ENCODE data around the gene SHLD2.
A peak's percentile ranks its signal among the peaks of the same experiment; 100 is the strongest.
"Not testable (repeated sequence)": the region's sequence is repeated elsewhere in the genome, so short reads cannot be mapped to it uniquely, and the experiment has no call there.

SHLD2 gene, protein sequence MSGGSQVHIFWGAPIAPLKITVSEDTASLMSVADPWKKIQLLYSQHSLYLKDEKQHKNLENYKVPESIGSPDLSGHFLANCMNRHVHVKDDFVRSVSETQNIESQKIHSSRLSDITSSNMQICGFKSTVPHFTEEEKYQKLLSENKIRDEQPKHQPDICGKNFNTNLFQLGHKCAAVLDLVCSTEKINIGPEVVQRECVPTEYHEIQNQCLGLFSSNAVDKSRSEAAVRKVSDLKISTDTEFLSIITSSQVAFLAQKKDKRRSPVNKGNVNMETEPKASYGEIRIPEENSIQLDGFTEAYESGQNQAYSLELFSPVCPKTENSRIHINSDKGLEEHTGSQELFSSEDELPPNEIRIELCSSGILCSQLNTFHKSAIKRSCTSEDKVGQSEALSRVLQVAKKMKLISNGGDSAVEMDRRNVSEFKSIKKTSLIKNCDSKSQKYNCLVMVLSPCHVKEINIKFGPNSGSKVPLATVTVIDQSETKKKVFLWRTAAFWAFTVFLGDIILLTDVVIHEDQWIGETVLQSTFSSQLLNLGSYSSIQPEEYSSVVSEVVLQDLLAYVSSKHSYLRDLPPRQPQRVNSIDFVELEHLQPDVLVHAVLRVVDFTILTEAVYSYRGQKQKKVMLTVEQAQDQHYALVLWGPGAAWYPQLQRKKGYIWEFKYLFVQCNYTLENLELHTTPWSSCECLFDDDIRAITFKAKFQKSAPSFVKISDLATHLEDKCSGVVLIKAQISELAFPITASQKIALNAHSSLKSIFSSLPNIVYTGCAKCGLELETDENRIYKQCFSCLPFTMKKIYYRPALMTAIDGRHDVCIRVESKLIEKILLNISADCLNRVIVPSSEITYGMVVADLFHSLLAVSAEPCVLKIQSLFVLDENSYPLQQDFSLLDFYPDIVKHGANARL

DNA sequence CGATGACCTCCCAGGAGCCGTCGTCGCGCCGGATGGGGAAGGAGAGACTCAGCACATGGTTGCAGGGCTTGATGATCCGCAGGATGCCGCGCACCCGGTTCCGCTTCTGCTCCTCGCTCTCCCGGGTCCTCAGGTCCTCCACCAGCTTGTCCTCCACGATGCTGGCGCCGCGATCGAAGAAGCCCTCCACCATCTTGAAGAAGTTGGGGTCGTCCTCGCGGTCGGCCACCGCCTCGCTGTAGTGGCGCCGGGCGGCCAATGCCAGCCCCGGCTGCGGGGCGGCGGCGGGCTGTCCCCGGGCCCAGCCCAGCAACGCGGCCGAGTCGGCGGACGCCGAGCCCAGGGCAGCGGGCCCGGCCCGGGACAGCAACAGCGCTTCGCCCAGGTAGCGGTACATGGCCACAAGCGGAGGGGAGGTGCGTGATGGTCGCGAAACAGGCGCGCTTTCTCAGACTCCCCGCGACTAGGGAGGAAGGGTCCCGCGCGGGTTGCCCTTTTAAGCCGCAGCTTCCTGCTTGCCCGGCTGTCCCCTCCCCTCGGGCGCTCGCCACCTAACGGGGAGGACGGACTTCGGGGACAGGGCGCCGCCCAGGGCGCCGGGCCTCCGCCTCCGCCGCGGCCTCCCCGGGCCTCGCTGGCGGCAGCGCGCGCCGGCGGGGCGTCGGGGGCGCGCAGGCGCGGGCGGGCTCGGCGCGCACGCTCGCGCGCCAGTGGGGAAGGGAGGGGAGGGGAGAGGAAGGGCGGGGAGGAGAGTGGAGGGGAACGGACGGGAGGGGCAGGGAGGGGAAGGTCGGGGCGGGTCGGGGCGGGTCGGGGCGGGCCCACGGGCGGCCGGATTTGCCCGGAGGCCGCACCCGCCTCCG, at the start of gene SHLD2, which contains the start of gene GLUD1:
TSS of gene SHLD2 (plus strand) at position 834 of the 863 bp plus-strand sequence. CDS start 56,149 bp downstream, outside the sequence.
TSS of gene GLUD1 (minus strand) at position 471 of the 863 bp plus-strand sequence. CDS start at position 397, 74 bp downstream.
- DNase-seq: peak; percentile 67

GRCh38 chr10:87045434-87045938, 49.5 kb upstream of the SHLD2 start:
- DNase-seq: no peak

DNA sequence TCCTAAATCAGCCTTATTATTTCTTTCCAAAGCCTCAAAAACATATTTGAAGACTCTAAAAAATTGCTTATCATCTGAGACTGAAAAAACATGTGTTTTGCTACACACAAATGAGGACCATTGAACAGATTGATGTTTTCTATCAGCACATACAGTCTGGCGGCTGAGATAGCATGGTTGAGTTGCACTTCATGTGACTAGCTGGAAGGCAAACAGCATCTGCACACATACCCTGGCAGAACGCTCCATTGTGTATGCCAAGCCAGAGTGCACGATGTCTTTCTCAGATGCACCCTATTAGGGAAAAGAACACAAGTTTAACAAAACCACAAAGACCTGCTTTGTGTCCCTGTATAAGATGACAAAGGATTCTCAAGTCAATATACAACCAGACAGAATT, 41.9 kb upstream of the SHLD2 start:
- DNase-seq: peak; percentile 65

- DNase-seq: no peak
Observed at GRCh38 chr10:87053577-87054181, 41.3 kb upstream of the SHLD2 start.

- DNase-seq: no peak
Observed at GRCh38 chr10:87054373-87055295, 40.4 kb upstream of the SHLD2 start.

- no peak for DNase-seq
Observed at GRCh38 chr10:87058171-87058570, 36.8 kb upstream of the SHLD2 start.

DNA sequence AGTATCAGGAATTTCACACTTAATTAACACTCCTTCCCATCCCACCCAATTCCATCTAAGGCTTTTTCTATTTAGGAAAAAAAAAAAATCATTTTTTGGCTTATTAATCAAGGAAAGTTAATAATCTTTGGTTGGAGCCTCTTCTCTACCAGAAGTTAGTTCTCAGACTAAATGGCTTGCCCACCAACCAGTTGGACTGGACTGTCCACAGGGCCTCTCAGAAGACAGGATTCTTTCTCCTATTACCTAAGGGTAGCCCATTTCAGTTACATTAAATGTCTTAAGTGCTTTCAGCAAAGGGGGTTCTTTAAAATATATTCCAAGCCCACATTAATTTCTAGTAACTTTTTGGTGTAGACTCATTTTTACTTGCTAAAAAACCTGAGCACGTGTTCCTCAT, 35.6 kb upstream of the SHLD2 start:
- no peak for DNase-seq

DNA sequence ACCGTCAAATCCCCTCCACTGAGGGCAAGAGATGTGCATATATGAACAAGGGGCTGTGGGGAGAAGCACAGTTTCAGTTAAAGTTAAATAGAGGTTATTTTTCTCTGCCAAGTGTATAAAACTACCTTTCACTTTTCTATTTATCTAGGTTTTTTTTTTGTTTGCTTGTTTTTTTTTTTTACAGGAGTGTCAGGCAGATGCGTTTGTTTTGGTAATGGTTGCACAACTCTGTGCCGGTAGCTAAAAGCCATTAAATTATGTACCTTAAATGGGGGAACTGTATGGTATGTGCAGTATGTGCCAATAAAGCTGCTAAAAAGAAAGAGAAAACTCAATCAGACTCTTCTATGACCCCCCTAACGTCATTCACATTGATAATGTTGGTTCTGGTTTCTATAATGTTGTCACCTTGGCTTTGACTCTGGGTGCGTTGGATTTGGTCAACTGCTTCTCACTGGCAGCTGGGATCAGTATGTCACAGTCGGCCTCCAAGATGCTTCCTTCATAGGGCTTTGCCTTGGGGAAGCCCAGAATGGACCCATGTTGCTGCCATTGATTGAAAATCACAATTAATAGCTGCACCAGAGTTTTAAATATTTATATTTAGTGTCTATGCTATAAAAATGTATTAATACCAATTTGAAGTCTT, 34.6 kb upstream of the SHLD2 start:
- no peak for DNase-seq

DNA sequence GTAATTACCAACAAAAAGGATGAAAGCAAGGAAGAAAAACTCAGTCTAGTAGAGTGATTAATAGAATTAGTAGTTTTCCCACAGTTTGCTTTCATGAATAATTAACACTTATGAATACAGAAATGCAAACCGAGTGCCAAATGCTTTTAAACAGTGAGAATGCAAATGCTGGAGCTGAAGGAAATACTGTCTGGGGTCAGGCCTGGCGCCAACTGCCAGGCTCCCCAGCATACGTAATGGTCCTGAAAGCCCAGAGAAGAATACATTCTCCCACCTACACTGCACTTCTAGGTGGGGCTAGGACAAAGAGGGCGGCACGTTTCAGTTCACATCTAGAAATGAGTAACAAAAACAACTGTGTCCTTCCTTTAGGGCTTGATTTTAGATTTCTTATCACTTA, 30.4 kb upstream of the SHLD2 start:
- DNase-seq: no peak

DNA sequence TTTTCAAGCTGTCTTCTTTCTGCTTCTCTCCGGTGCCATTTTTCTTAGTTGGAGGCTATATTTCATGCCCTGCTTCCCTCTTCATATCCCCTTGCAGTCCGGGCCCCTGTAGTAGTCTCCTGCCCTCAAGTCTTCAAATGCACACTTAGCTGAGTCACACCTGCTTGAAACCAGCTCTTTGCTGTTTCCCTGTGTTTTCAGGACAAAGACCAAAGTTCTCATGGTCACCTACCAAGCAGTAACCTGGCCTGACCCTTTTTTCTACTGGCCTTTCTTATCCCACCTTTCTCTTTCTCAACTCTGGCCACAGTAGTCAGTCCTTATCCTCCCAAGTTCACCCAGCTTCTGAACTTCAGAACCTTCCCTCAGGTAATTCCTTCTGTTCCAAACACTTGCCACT, 28.8 kb upstream of the SHLD2 start:
- DNase-seq: no peak

GRCh38 chr10:87066865-87067264, 28.1 kb upstream of the SHLD2 start:
- no peak for DNase-seq

GRCh38 chr10:87068281-87068680, 26.7 kb upstream of the SHLD2 start:
- no peak for DNase-seq

DNA sequence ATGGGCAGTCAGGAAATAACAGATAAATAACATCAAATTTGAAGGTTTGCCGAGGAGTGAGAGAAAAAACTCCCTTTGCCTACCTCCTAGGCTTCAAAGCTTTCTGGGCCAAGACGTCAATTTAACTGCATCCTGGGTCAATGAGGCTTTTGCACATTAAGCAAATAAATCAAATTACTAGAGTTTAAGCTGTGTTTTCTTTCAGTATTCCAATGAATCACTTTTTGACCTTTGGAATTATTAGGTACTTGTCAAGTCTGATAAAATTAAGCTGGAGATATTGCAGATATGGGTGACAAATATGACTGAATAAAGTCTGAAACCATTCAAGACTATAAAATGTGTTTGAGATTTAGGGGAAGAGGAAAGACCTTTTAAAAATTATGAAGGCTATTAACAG, 22.6 kb upstream of the SHLD2 start:
- DNase-seq: no peak

DNA sequence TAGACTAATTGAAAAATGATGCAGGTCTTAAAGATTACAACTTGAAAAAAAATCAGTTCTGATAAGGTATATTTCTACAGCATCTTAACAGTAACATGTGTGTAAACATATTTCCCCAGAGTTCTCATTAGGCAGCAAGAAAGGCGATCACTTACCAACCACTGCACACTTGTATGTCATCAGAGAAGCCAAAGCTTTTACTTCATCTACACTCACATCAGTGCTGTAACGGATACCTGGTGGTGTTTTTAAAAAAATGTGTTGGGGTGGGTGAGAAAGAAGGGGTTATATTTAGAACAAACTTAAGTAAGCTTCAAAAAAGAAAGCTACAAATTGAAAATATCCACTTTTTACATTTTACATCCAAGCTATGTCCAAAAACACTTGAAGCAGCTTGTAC, 18.6 kb upstream of the SHLD2 start:
- DNase-seq: not testable (repeated sequence)

GRCh38 chr10:87079106-87079836, 15.7 kb upstream of the SHLD2 start:
- DNase-seq: no peak

GRCh38 chr10:87080621-87081020, 14.4 kb upstream of the SHLD2 start:
- DNase-seq: not testable (repeated sequence)

GRCh38 chr10:87081574-87081973, 13.4 kb upstream of the SHLD2 start:
- not testable (repeated sequence) for DNase-seq

GRCh38 chr10:87082219-87082618, 12.8 kb upstream of the SHLD2 start:
- DNase-seq: not testable (repeated sequence)

DNA sequence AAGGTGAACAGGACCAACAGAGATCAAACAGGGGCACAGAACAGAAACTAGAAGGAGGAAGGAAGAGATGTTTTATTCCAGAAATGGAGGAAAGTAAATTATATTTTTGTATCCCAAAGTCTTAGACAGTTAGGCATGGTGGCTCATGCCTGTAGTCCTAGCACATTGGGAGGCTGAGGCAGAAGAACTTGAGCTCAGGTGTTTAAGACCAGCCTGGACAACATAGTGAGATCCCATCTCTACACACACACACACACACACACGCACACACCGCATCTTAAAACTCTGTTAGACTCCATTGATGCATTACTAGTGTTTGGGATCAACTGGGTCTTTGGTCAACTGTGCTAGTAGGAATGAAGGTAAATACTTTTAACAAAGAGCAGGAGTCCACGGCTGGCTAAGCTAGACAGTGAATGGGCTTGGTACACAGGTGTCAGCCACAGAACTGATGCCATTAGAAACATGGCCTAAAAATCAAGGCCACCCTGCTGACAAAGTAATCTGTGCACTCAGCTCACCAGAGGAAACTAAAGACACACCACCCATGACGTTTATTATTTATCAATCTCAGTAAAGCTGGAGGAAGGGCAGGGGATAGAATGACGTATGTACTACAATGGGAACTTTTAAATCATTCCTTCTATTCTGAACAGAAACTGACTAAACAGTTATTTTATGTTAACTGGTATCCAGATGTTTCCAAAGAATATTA, 11.3 kb upstream of the SHLD2 start:
- DNase-seq: not testable (repeated sequence)

Data from NCI-H1105 treated with DMSO at 0.1 percent for 48 hours (cell line).